ENCODE measurements around the gene GORASP2.
A peak's percentile ranks its signal among the peaks of the same experiment; 100 is the strongest.

Gene GORASP2

GRCh38 chr2:170932166-170932565 is 3.1 kb downstream of the GORASP2 start:
- Histone ChIP-seq H3K27me3 (no peaks in the 10 kb centered on the region), H3K9ac (no peak overlapping the region), H3K9me3 (peaks cover under 1% of the 10 kb centered on the region; the same call in 1 of the 2 replicates), H3K36me3 (peaks cover 48% of the 10 kb centered on the region), H3K4me3 (no peak overlapping the region), H3K27ac (no peak overlapping the region), H3K4me2 (peak overlapping the region; percentile 87; the same call in 1 of the 2 replicates), H3K4me1 (peaks cover 33% of the 10 kb centered on the region), H4K20me1 (peaks cover 80% of the 10 kb centered on the region)
- TF ChIP-seq Cebpa-rat (IDR thresholded peaks at IDR 0.05), result no peak

DNA sequence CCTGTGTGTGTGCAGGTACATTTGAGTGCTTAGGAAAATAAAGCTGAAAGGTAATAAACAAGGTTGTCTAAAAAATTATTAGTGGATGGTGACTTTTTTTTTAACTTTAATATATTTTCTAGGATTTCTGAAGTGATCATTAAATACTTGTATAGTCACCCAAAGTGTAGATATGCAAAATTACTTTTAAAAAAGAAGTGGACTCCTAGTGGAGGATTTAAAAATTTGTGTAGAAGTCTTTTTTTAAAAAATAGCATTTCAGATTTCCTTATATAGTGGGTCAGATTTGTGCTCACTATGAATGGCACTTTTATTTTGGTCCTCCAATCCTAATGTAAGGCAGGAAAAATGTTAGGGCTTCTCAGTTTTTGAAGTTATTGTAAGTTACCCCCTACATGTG is 3.9 kb downstream of the GORASP2 start:
- Histone ChIP-seq H3K36me3 (peaks cover 55% of the 10 kb centered on the region), H3K4me1 (peaks cover 37% of the 10 kb centered on the region), H3K4me2 (no peak overlapping the region), H4K20me1 (peaks cover 88% of the 10 kb centered on the region), H3K9me3 (no peaks in the 10 kb centered on the region), H3K4me3 (no peak overlapping the region), H3K27ac (no peak overlapping the region), H3K27me3 (no peaks in the 10 kb centered on the region), H3K9ac (no peak overlapping the region)
- TF ChIP-seq Cebpa-rat (IDR thresholded peaks at IDR 0.05), result no peak

DNA sequence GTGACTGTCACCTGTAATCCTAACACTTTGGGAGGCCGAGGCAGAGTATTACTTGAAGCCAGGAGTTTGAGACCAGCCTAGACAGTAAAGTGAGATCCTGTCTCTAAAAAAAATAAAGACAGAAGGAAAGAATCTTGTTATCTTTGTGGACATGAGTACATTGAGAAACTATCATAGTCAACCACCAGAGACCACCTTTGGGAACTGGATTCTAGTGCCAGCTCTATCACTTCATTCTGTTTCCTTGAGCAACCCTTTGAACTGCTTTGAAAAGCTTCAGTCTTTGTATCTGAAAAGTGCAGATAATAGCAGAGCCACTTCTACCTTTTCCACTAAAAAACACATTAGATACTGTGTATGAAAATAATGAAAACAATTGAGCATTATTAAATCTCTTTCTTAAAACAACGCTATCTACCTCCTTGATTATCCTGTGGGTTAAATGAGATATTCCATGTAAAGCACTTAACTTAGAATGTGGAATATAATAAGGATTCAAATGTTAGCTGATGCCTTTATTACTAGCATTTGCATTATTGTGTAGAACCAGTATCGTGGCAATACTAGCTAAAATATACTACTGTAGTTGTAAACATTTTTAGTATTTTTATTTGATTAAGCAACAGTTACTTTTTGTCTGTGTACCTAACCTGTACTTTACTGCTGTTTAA is 8.8 kb downstream of the GORASP2 start:
- Histone ChIP-seq H3K4me3 (no peak overlapping the region), H3K27ac (no peak overlapping the region), H3K9me3 (no peaks in the 10 kb centered on the region), H3K9ac (no peak overlapping the region), H3K4me2 (no peak overlapping the region), H3K27me3 (no peaks in the 10 kb centered on the region), H4K20me1 (peaks cover 100% of the 10 kb centered on the region), H3K4me1 (peaks cover 7% of the 10 kb centered on the region; the same call in 1 of the 2 replicates), H3K36me3 (peaks cover 68% of the 10 kb centered on the region)
- no peak for TF ChIP-seq Cebpa-rat (IDR thresholded peaks at IDR 0.05)

GRCh38 chr2:170940066-170940465 is 11.0 kb downstream of the GORASP2 start:
- Histone ChIP-seq H3K27ac (no peak overlapping the region), H3K36me3 (peaks cover 52% of the 10 kb centered on the region), H3K4me1 (peaks cover 7% of the 10 kb centered on the region; the same call in 1 of the 2 replicates), H3K27me3 (no peaks in the 10 kb centered on the region), H3K4me2 (no peak overlapping the region), H3K9me3 (no peaks in the 10 kb centered on the region), H4K20me1 (peaks cover 100% of the 10 kb centered on the region), H3K4me3 (no peak overlapping the region), H3K9ac (no peak overlapping the region)
- TF ChIP-seq Cebpa-rat (IDR thresholded peaks at IDR 0.05), result no peak

GRCh38 chr2:170942615-170943014 is 13.6 kb downstream of the GORASP2 start:
- H3K4me3 ChIP-seq, result no peak overlapping the region
- no peaks in the 10 kb centered on the region for H3K9me3 ChIP-seq
- no peaks in the 10 kb centered on the region for H3K27me3 ChIP-seq
- no peak for TF ChIP-seq Cebpa-rat (IDR thresholded peaks at IDR 0.05)
- H4K20me1 ChIP-seq, result peaks cover 100% of the 10 kb centered on the region
- H3K4me1 ChIP-seq, result peaks cover 1% of the 10 kb centered on the region; the same call in 1 of the 2 replicates
- no peak overlapping the region for H3K27ac ChIP-seq
- H3K36me3 ChIP-seq, result peaks cover 37% of the 10 kb centered on the region
- H3K9ac ChIP-seq, result no peak overlapping the region
- no peak overlapping the region for H3K4me2 ChIP-seq

DNA sequence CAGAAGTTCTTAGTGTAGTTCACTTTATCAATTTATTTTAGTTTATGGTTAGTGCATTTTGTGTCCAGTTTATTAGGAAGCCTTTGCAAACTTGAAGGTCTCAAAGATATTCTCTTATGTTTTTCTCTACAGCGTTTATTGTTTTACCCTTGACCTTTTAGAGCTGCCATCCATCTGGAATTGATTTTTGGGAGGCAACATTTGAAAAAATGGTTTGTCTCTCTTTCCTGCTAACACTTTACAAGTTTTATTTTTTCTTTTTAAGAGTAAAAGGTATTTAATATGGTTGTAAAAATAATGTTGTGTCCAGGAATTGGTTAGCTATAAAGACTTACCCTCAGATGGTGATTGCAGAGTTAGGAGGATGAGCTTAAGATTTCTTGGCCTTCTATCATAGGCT is 14.0 kb downstream of the GORASP2 start:
- Histone ChIP-seq H3K9ac (no peak overlapping the region), H3K9me3 (no peaks in the 10 kb centered on the region), H3K4me2 (no peak overlapping the region), H3K36me3 (peaks cover 39% of the 10 kb centered on the region), H4K20me1 (peaks cover 100% of the 10 kb centered on the region), H3K27ac (no peak overlapping the region), H3K27me3 (no peaks in the 10 kb centered on the region), H3K4me1 (no peaks in the 10 kb centered on the region), H3K4me3 (no peak overlapping the region)
- no peak for TF ChIP-seq Cebpa-rat (IDR thresholded peaks at IDR 0.05)

- H4K20me1 ChIP-seq, result peaks cover 100% of the 10 kb centered on the region
Observed at GRCh38 chr2:170943596-170943995, 14.5 kb downstream of the GORASP2 start.

GRCh38 chr2:170944545-170944944 is 15.5 kb downstream of the GORASP2 start:
- no peak overlapping the region for H3K4me3 ChIP-seq
- TF ChIP-seq Cebpa-rat (IDR thresholded peaks at IDR 0.05), result no peak
- no peak overlapping the region for H3K27ac ChIP-seq
- peaks cover 36% of the 10 kb centered on the region for H3K36me3 ChIP-seq
- H3K27me3 ChIP-seq, result no peaks in the 10 kb centered on the region
- H3K9me3 ChIP-seq, result no peaks in the 10 kb centered on the region
- H3K4me1 ChIP-seq, result no peaks in the 10 kb centered on the region
- H4K20me1 ChIP-seq, result peaks cover 100% of the 10 kb centered on the region
- H3K4me2 ChIP-seq, result no peak overlapping the region
- no peak overlapping the region for H3K9ac ChIP-seq

More at GRCh38 chr2:170943596-170943995, 14.5 kb downstream of the GORASP2 start:
- Histone ChIP-seq H3K4me3 (no peak overlapping the region), H3K9me3 (no peaks in the 10 kb centered on the region), H3K27ac (no peak overlapping the region), H3K4me2 (no peak overlapping the region), H3K36me3 (peaks cover 36% of the 10 kb centered on the region), H3K9ac (no peak overlapping the region), H3K4me1 (no peaks in the 10 kb centered on the region), H3K27me3 (no peaks in the 10 kb centered on the region)
- TF ChIP-seq Cebpa-rat (IDR thresholded peaks at IDR 0.05), result no peak

GRCh38 chr2:170949415-170949814 is 20.4 kb downstream of the GORASP2 start:
- Histone ChIP-seq H3K27me3 (no peaks in the 10 kb centered on the region), H3K4me1 (no peaks in the 10 kb centered on the region), H3K9ac (no peak overlapping the region), H3K9me3 (no peaks in the 10 kb centered on the region), H3K4me3 (no peak overlapping the region), H4K20me1 (peaks cover 53% of the 10 kb centered on the region), H3K27ac (no peak overlapping the region), H3K36me3 (peaks cover 66% of the 10 kb centered on the region), H3K4me2 (no peak overlapping the region)
- no peak for TF ChIP-seq Cebpa-rat (IDR thresholded peaks at IDR 0.05)

GRCh38 chr2:170950221-170950761 is 21.2 kb downstream of the GORASP2 start:
- no peak overlapping the region for H3K27ac ChIP-seq
- no peaks in the 10 kb centered on the region for H3K4me1 ChIP-seq
- no peaks in the 10 kb centered on the region for H3K27me3 ChIP-seq
- peaks cover 75% of the 10 kb centered on the region for H3K36me3 ChIP-seq
- peaks cover 44% of the 10 kb centered on the region for H4K20me1 ChIP-seq
- no peak overlapping the region for H3K4me3 ChIP-seq
- no peak overlapping the region for H3K4me2 ChIP-seq
- no peaks in the 10 kb centered on the region for H3K9me3 ChIP-seq
- TF ChIP-seq Cebpa-rat (IDR thresholded peaks at IDR 0.05), result no peak
- H3K9ac ChIP-seq, result no peak overlapping the region
